Mesothelial cell of epicardium (in vitro differentiated cells): ENCODE data around the gene DGUOK. TPM values are rescaled to one million over a fixed set of nuclear protein-coding genes. Genes with fewer than 3 reads are reported as not detected.
A peak's percentile ranks its signal among the peaks of the same experiment; 100 is the strongest.

Experiments used
- DNase-seq, 2 experiments: peaks; one replicate each; pipeline ENCODE4 v3.0.0; 2021; ENCODE audit warnings: low spot score in 2 of 2; ENCODE audit not compliant: unreplicated experiment in 2 of 2
- H3K27ac Mint-ChIP-seq: 2 replicates; pipeline ENCODE4 v1.8.0; 2021; ENCODE audit warnings: mixed read lengths
- H3K27me3 Mint-ChIP-seq: 2 replicates; pipeline ENCODE4 v1.8.0; 2021; ENCODE audit warnings: low read depth, mixed read lengths
- H3K36me3 Mint-ChIP-seq: 2 replicates; pipeline ENCODE4 v1.8.0; 2021; ENCODE audit warnings: mixed read lengths
- H3K4me1 Mint-ChIP-seq: 2 replicates; pipeline ENCODE4 v1.8.0; 2021; ENCODE audit warnings: mixed read lengths
- H3K4me3 Mint-ChIP-seq: 2 replicates; pipeline ENCODE4 v1.8.0; 2021; ENCODE audit warnings: mild to moderate bottlenecking, moderate library complexity, mixed read lengths
- H3K9me3 Mint-ChIP-seq: 2 replicates; pipeline ENCODE4 v1.8.0; 2021; ENCODE audit warnings: mixed read lengths
- CTCF ChIP-seq: fragments of 200-600 bp; sonication (generic); IDR thresholded peaks from one replicate; pipeline ENCODE4 v1.5.0; 2021; ENCODE audit warnings: antibody characterized with exemption; ENCODE audit not compliant: unreplicated experiment
- total RNA-seq: library from RNA; stranded (reverse); gene quantifications from 3 replicates; pipeline ENCODE4 v1.2.1, GENCODE V29; 2021

The DGUOK gene
- total RNA-seq, 1 donor from 2014 or later: 69.5 TPM

GRCh38 chr2:73997813-73998212 lies 71.1 kb downstream of the DGUOK start:
- Mint-ChIP-seq H3K27ac (no peak overlapping the region), H3K4me1 (peaks cover 52% of the 10 kb centered on the region), H3K27me3 (no peaks in the 10 kb centered on the region), H3K9me3 (no peaks in the 10 kb centered on the region), H3K4me3 (no peak overlapping the region), H3K36me3 (no peaks in the 10 kb centered on the region)
- no peak for TF ChIP-seq CTCF
- DNase-seq: no peak

GRCh38 chr2:73998451-73998850 lies 71.8 kb downstream of the DGUOK start:
- no peak for TF ChIP-seq CTCF
- Mint-ChIP-seq H3K9me3 (no peaks in the 10 kb centered on the region), H3K27me3 (no peaks in the 10 kb centered on the region), H3K4me1 (peaks cover 57% of the 10 kb centered on the region), H3K27ac (no peak overlapping the region), H3K4me3 (no peak overlapping the region), H3K36me3 (no peaks in the 10 kb centered on the region)
- DNase-seq: no peak

- Mint-ChIP-seq H3K4me3 (no peak overlapping the region), H3K27ac (no peak overlapping the region), H3K4me1 (peaks cover 58% of the 10 kb centered on the region), H3K9me3 (no peaks in the 10 kb centered on the region), H3K27me3 (no peaks in the 10 kb centered on the region), H3K36me3 (no peaks in the 10 kb centered on the region)
- DNase-seq: no peak
- TF ChIP-seq CTCF: no peak
These were observed 72.3 kb downstream of the DGUOK start for GRCh38 chr2:73998933-73999332.

- Mint-ChIP-seq H3K4me1 (peaks cover 65% of the 10 kb centered on the region), H3K4me3 (peak overlapping the region; percentile 32)
- peak in 1 of 2 experiments; percentile 61 for DNase-seq
These were observed 73.4 kb downstream of the DGUOK start for GRCh38 chr2:73999881-74000597.

GRCh38 chr2:74000666-74001065 lies 74.0 kb downstream of the DGUOK start:
- Mint-ChIP-seq H3K36me3 (peaks cover 2% of the 10 kb centered on the region), H3K4me1 (peaks cover 69% of the 10 kb centered on the region)

More at GRCh38 chr2:73999881-74000597, 73.4 kb downstream of the DGUOK start:
- peak overlapping the region; percentile 84 for H3K27ac Mint-ChIP-seq
- H3K36me3 Mint-ChIP-seq: peaks cover 1% of the 10 kb centered on the region
- H3K27me3 Mint-ChIP-seq: no peaks in the 10 kb centered on the region
- no peak for TF ChIP-seq CTCF
- H3K9me3 Mint-ChIP-seq: no peaks in the 10 kb centered on the region

More at GRCh38 chr2:74000666-74001065, 74.0 kb downstream of the DGUOK start:
- H3K4me3 Mint-ChIP-seq: no peak overlapping the region
- no peaks in the 10 kb centered on the region for H3K9me3 Mint-ChIP-seq
- peak overlapping the region; percentile 84 for H3K27ac Mint-ChIP-seq
- no peak for TF ChIP-seq CTCF
- DNase-seq: no peak
- H3K27me3 Mint-ChIP-seq: no peaks in the 10 kb centered on the region
